Measurements from ENCODE around the gene RAB12.
"Not testable (repeated sequence)": the region's sequence is repeated elsewhere in the genome, so short reads cannot be mapped to it uniquely, and the experiment has no call there.

The RAB12 gene

GRCh38 chr18:8651478-8652261, 42.4 kb downstream of the RAB12 start:
- DNase-seq, result not testable (repeated sequence)

- DNase-seq, result no peak
Measured at GRCh38 chr18:8654503-8655451, 45.5 kb downstream of the RAB12 start.

DNA sequence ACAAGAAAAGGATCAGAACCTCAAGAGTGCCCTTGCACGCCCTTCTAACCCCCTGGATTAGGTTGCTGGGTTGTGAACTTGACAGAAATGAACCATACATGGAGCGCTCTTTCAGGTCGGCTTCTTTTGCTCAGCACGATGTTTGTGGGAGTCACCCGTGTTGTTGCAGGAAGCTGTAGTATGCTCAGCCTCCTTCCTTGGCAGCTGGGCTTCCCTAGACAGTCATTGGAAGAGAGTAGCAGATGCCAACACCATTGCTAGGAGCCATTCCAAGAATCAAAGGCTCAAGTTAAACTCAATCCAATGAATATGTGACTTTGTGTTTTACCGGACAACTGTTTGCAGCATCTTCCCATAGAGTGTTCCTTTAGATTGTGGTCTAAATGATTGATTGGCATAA, 47.0 kb downstream of the RAB12 start:
- DNase-seq, result no peak

DNA sequence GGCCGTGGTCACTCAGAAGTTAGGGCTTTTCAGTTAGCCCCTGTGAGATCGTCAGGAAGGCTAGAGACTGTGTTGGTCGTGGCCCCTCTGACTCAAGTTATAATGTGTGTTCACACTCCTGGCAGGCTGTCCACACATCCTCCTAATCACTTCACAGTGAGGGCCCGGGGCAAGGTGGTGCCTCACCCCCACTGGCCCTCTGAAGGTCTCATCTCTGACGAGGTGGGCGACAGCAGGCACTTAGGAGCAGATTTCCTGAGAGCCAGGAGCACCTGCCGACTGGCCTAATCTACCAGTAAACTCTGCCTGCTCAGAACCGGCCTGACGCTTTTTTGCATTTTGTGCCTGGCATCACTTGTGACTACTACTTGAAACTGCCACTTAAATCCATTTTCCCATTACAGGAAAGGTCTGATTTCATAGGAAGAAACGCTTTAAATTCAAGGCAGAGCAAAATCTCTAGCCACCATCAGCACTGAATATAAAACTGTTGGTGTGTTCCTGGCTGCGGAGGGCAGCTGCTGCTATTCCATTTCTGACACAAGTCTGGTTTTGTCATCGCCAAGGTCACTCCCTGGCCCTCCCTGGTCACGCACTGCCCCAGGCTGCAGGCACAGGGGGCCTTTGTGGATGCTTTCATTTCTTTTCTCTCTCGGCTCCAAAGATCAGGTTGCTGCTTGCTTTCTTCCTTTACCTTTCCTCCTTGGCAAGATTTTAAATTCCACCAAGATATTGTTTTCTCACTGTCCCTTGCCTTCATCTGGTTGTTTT, 48.0 kb downstream of the RAB12 start:
- no peak for DNase-seq

GRCh38 chr18:8657873-8658470, 48.7 kb downstream of the RAB12 start:
- no peak for DNase-seq

GRCh38 chr18:8658858-8659485, 49.7 kb downstream of the RAB12 start:
- no peak for DNase-seq

DNA sequence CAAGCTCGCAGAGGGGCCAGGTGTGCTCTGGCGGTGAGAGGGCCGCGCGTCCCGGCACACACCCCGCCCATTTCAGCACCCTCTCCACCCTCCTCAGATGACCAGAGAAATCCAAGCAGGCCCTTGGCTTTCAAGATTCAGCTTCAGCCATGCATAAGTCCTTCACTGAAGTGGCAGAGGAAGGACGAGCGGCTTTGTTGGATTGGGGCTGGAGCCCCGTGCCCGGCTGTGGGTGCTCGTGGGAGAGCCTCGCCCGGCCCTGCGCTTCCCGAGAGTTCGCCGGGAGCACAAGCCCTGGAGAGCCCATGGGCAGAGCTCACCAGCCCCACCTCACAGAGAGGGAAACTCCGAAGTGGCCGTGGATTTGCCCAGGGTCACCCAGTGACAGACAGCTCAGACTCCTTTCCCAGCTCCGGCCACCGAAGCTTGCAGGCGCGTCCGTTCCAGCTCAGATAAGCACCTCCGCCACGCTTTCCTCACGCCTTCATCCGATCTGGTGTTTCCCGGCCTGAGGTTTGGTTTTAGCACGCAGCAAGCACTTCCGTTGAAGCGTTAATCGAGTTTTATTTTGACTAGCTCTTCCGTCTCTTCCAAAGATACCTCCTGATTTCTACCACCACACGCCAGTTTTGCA, 50.5 kb downstream of the RAB12 start:
- no peak for DNase-seq

GRCh38 chr18:8660316-8660715, 51.1 kb downstream of the RAB12 start:
- DNase-seq, result no peak

- no peak for DNase-seq
Measured at GRCh38 chr18:8661754-8662559, 52.7 kb downstream of the RAB12 start.

- no peak for DNase-seq
Measured at GRCh38 chr18:8662560-8663255, 53.5 kb downstream of the RAB12 start.

GRCh38 chr18:8667846-8668245, 58.6 kb downstream of the RAB12 start:
- no peak for DNase-seq

DNA sequence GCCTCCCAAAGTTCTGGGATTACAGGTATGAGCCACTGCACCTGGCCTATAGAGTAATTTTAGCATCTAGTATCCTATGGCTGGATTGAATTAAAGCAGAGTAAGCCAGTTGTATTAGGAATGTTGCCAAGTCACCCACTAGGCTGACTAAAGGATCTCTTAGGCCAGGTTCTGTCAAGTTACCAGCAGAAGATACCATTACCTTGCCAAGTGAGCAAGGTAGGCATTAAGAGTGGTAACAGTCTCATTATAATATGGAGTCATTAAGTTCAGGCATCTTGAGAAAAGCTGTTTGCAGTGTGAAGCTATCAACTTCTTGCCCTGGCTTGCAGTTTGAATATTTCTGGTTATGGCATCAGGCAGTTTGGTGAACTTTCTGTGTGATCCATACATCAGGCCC, 59.1 kb downstream of the RAB12 start:
- DNase-seq, result no peak

- no peak for DNase-seq
Measured at GRCh38 chr18:8669571-8669970, 60.3 kb downstream of the RAB12 start.

DNA sequence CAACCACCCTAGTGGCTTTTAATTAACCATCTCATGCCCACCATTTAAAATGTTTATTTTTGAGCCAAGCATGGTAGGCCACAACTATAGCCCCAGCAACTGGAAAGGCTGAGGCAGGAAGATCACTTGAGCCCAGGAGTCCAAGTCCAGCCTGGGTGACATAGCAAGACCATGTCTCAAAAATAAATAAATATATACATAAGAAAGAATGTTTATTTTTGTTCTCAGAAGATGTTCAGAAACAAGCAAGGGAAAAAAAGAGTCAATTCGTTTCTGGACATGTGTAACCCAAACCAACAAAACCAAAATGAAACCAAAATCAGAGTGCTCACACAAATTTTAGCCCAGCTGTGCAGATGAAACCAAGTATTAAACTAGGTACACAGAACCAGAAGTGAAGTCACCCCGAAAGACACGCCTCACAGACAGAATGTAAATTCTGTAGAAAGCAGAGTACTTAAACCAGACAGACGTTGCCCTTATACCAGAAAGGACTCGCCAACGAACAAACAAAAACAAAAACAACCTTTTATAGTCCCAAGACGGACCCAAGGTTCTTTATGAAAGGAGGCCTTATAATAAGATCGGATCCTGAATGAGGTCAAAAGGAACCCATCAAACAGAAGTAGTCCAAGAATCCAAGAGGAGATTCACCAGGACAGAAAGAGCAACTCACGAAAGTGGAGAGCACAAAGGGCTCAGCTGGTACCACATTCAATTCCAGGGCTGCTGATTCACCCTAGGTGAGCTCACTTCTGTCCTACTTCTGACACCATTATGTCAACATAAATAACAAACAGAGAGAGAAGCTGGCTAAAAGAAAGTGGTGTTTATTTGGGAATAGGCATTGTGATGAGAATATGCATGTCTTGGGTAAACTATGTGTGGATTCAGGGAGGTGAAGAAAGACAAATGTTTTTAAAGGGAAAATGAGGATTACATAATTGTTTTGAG, 64.3 kb downstream of the RAB12 start:
- DNase-seq, result no peak

- DNase-seq, result no peak
Measured at GRCh38 chr18:8675057-8675456, 65.8 kb downstream of the RAB12 start.

DNA sequence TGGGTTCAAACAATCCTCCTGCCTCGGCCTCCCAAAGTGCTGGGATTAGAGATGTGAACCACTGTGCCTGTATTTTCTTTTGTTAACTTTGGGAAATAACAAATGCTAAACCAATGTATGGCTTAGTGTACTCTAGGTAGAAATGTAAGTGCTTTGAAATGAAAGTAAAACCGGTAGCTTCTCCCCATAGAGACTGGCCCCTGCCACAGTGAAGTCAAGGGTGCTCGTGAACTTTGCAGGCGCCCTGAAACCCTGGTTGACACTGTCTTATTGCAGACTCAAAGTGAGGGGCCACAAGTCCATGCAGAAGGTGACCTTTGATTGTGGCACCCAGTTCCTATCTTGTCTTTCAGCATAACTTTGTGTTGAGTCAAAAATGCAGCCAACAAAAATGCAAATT, 72.0 kb downstream of the RAB12 start:
- no peak for DNase-seq

DNA sequence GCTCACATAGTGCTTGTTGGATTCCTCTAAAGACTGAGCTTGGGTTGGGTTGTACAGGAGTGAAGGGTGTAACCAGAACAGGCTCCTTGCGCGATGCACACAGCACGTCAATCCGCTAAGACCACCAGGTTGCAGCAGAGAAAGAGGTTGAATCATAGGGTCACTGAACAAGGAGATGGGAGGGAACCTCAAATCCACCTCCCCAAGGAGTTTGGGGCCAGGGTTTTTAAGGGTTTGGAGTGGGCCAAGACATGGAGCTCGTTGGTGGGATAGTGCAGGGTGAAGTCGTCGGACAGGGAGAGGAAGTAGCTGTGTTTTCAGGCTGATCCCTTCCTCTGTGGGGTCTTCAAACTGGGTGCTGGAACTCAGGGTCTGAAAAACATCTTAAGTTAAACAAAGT, 75.3 kb downstream of the RAB12 start:
- no peak for DNase-seq

GRCh38 chr18:8685141-8685913, 76.1 kb downstream of the RAB12 start:
- no peak for DNase-seq
